DOHH2 (cell line): Measurements from ENCODE around the gene SF3A2.

ENCODE experiments used
- H3F3A ChIP-seq: fragments of 200-600 bp; sonication (generic), shearing (Covaris generic); 2 replicates; pipeline ENCODE4 v1.6.0; 2016; ENCODE audit warnings: antibody characterized with exemption, mild to moderate bottlenecking; ENCODE audit not compliant: control insufficient read depth, insufficient read depth
- H3K27ac ChIP-seq: fragments of 200-600 bp; sonication (generic); 2 replicates; pipeline ENCODE4 v1.5.1; 2014; ENCODE audit warnings: low read depth, mild to moderate bottlenecking, low read length, moderate library complexity
- H3K27me3 ChIP-seq: fragments of 200-600 bp; sonication (generic); 2 replicates; pipeline ENCODE4 v1.6.1; 2014; ENCODE audit warnings: mild to moderate bottlenecking, low read length, mixed read lengths; ENCODE audit not compliant: control insufficient read depth
- H3K36me3 ChIP-seq: fragments of 200-600 bp; sonication (generic); 2 replicates; pipeline ENCODE4 v1.6.1; 2014; ENCODE audit warnings: mild to moderate bottlenecking, low read length, moderate library complexity, mixed read lengths; ENCODE audit not compliant: control insufficient read depth
- H3K4me1 ChIP-seq: fragments of 200-600 bp; sonication (generic); 2 replicates; pipeline ENCODE4 v1.6.1; 2014; ENCODE audit warnings: mild to moderate bottlenecking, low read length, mixed read lengths; ENCODE audit not compliant: control insufficient read depth
- H3K4me2 ChIP-seq: fragments of 200-600 bp; sonication (generic); 2 replicates; pipeline ENCODE4 v1.6.0; 2014; ENCODE audit warnings: mild to moderate bottlenecking, low read length, moderate library complexity
- H3K4me3 ChIP-seq: fragments of 200-600 bp; sonication (generic); 2 replicates; pipeline ENCODE4 v1.5.1; 2014; ENCODE audit warnings: mild to moderate bottlenecking, low read length, mixed read lengths
- H3K79me2 ChIP-seq: fragments of 200-600 bp; sonication (generic); 2 replicates; pipeline ENCODE4 v1.6.1; 2014; ENCODE audit warnings: mild to moderate bottlenecking, low read length, mixed read lengths; ENCODE audit not compliant: control insufficient read depth
- H3K9me2 ChIP-seq: fragments of 200-600 bp; sonication (generic); replicated peaks from 2 replicates; pipeline ENCODE4 v1.6.1; 2014; ENCODE audit warnings: mild to moderate bottlenecking, low read length, mixed read lengths; ENCODE audit not compliant: control insufficient read depth
- H3K9me3 ChIP-seq: fragments of 200-600 bp; sonication (generic); 2 replicates; pipeline ENCODE4 v1.6.1; 2014; ENCODE audit warnings: antibody characterized with exemption, low read length, mixed read lengths; ENCODE audit not compliant: control insufficient read depth, insufficient read depth
- H4K20me1 ChIP-seq: fragments of 200-600 bp; sonication (generic); 2 replicates; pipeline ENCODE4 v1.6.0; 2014; ENCODE audit warnings: low read depth, mild to moderate bottlenecking, antibody characterized with exemption, low read length, moderate library complexity; ENCODE audit not compliant: control insufficient read depth, insufficient read depth
- CTCF ChIP-seq: fragments of 200-600 bp; sonication (generic); IDR thresholded peaks from one replicate; pipeline ENCODE4 v1.5.1; 2014; ENCODE audit warnings: antibody characterized with exemption, mild to moderate bottlenecking, low read depth, low read length; ENCODE audit not compliant: poor library complexity, severe bottlenecking
- EZH2phosphoT487 ChIP-seq: fragments of 200-600 bp; sonication (generic); IDR thresholded peaks from 2 replicates; pipeline ENCODE4 v1.6.1; 2017; ENCODE audit warnings: borderline replicate concordance, mild to moderate bottlenecking, antibody characterized with exemption, low read length, moderate library complexity, mixed read lengths

SF3A2 gene

GRCh38 chr19:2221250-2221831 is 15.3 kb upstream of the SF3A2 start:
- no peaks in the 10 kb centered on the region for H4K20me1 ChIP-seq
- H3K9me2 ChIP-seq = no peaks in the 10 kb centered on the region
- H3K36me3 ChIP-seq = peaks cover 86% of the 10 kb centered on the region
- H3K4me2 ChIP-seq = no peak overlapping the region
- peaks cover 5% of the 10 kb centered on the region; the same call in 1 of the 2 replicates for H3F3A ChIP-seq
- H3K27me3 ChIP-seq = no peaks in the 10 kb centered on the region
- TF ChIP-seq EZH2phosphoT487 (no peak), CTCF (no peak)
- H3K27ac ChIP-seq = no peak overlapping the region
- no peak overlapping the region for H3K4me3 ChIP-seq
- H3K4me1 ChIP-seq = peaks cover 37% of the 10 kb centered on the region
- H3K9me3 ChIP-seq = no peaks in the 10 kb centered on the region
- H3K79me2 ChIP-seq = peaks cover 2% of the 10 kb centered on the region; the same call in 1 of the 2 replicates

- no peaks in the 10 kb centered on the region for H3K9me3 ChIP-seq
- no peak overlapping the region for H3K4me2 ChIP-seq
- H4K20me1 ChIP-seq = 0 out of 2 replicates have a peak, but pooled peaks cover 2% of the 10 kb centered on the region
- no peaks in the 10 kb centered on the region for H3K9me2 ChIP-seq
- H3K36me3 ChIP-seq = peaks cover 86% of the 10 kb centered on the region
- H3K27me3 ChIP-seq = no peaks in the 10 kb centered on the region
- no peak overlapping the region for H3K4me3 ChIP-seq
- TF ChIP-seq EZH2phosphoT487 (no peak), CTCF (peak; percentile 27)
- H3K27ac ChIP-seq = no peak overlapping the region
- H3K4me1 ChIP-seq = peaks cover 43% of the 10 kb centered on the region
- peaks cover 5% of the 10 kb centered on the region for H3F3A ChIP-seq
- 0 out of 2 replicates have a peak, but pooled peaks cover 2% of the 10 kb centered on the region for H3K79me2 ChIP-seq
Observed at GRCh38 chr19:2221918-2222317, 14.7 kb upstream of the SF3A2 start.

GRCh38 chr19:2223391-2223790 is 13.2 kb upstream of the SF3A2 start:
- H3K9me2 ChIP-seq = no peaks in the 10 kb centered on the region

More at GRCh38 chr19:2223391-2223790, 13.2 kb upstream of the SF3A2 start:
- TF ChIP-seq CTCF (no peak), EZH2phosphoT487 (no peak)
- Histone ChIP-seq H3K79me2 (peaks cover 5% of the 10 kb centered on the region), H3K4me3 (no peak overlapping the region), H3K4me1 (peaks cover 57% of the 10 kb centered on the region), H3K36me3 (peaks cover 84% of the 10 kb centered on the region), H3K9me3 (no peaks in the 10 kb centered on the region), H3F3A (peaks cover 16% of the 10 kb centered on the region), H4K20me1 (0 out of 2 replicates have a peak, but pooled peaks cover 3% of the 10 kb centered on the region), H3K4me2 (peak overlapping the region; percentile 39), H3K27me3 (no peaks in the 10 kb centered on the region), H3K27ac (peak overlapping the region; percentile 54)
